Measurements from ENCODE around the gene PRSS1.

- TF ChIP-seq CTCF (IDR thresholded peaks at IDR 0.05; ENCODE audit: low read length) = no peak
- no peak for TF ChIP-seq EZH2phosphoT487 (IDR thresholded peaks at IDR 0.05; ENCODE audit: low read length)
- no peak for TF ChIP-seq EZH2 (optimal IDR thresholded peaks at IDR 0.05; ENCODE audit: low read depth, low read length)
Observed at GRCh38 chr7:142777318-142777717, 28.0 kb downstream of the PRSS1 start.
